ENCODE results near the gene L2HGDH.
"Not testable (repeated sequence)": the region's sequence is repeated elsewhere in the genome, so short reads cannot be mapped to it uniquely, and the experiment has no call there.

Gene L2HGDH

GRCh38 chr14:50339178-50339804 lies 27.3 kb upstream of the L2HGDH start:
- DNase-seq, result no peak

- no peak for DNase-seq
Measured at GRCh38 chr14:50338587-50338986, 26.6 kb upstream of the L2HGDH start.

GRCh38 chr14:50335989-50336824 lies 24.2 kb upstream of the L2HGDH start:
- DNase-seq, result peak; percentile 85 to 98

GRCh38 chr14:50335389-50335788 lies 23.4 kb upstream of the L2HGDH start:
- DNase-seq, result peak; percentile 86 to 95

- no peak for DNase-seq
Measured at GRCh38 chr14:50334211-50334610, 22.2 kb upstream of the L2HGDH start.

- no peak for DNase-seq
Measured at GRCh38 chr14:50333014-50333509, 21.0 kb upstream of the L2HGDH start.

GRCh38 chr14:50331596-50331995 lies 19.6 kb upstream of the L2HGDH start:
- no peak for DNase-seq

GRCh38 chr14:50321009-50321660 lies 9.1 kb upstream of the L2HGDH start:
- peak; percentile 72 to 86 for DNase-seq

- DNase-seq, result no peak
Measured at GRCh38 chr14:50320283-50320682, 8.3 kb upstream of the L2HGDH start.

GRCh38 chr14:50319721-50320120 lies 7.7 kb upstream of the L2HGDH start:
- DNase-seq, result no peak

GRCh38 chr14:50319293-50319692 lies 7.3 kb upstream of the L2HGDH start:
- no peak for DNase-seq

GRCh38 chr14:50318031-50318626 lies 6.1 kb upstream of the L2HGDH start:
- peak in 1 of 2 experiments; percentile 65 for DNase-seq

GRCh38 chr14:50314098-50314497 lies 2.1 kb upstream of the L2HGDH start:
- not testable (repeated sequence) for DNase-seq

- DNase-seq, result peak in 1 of 2 experiments; percentile 81
Measured at GRCh38 chr14:50312734-50313054, 665 bp upstream of the L2HGDH start.

GRCh38 chr14:50311337-50311971 lies 575 bp downstream of the L2HGDH start:
- peak in 1 of 2 experiments; percentile 70 for DNase-seq

- no peak for DNase-seq
Measured at GRCh38 chr14:50310445-50310844, 1.6 kb downstream of the L2HGDH start.

- no peak for DNase-seq
Measured at GRCh38 chr14:50308363-50308915, 3.6 kb downstream of the L2HGDH start.

- no peak for DNase-seq
Measured at GRCh38 chr14:50303744-50304471, 8.1 kb downstream of the L2HGDH start.

- DNase-seq, result no peak
Measured at GRCh38 chr14:50301914-50302313, 10.1 kb downstream of the L2HGDH start.

- DNase-seq, result no peak
Measured at GRCh38 chr14:50299585-50299984, 12.4 kb downstream of the L2HGDH start.

- DNase-seq, result peak in 1 of 2 experiments; percentile 33
Measured at GRCh38 chr14:50290306-50290705, 21.7 kb downstream of the L2HGDH start.

GRCh38 chr14:50288146-50288545 lies 23.9 kb downstream of the L2HGDH start:
- DNase-seq, result no peak

Measured in NCI-H524 (cell line).